ENCODE results near the gene EID1. TPM values are rescaled to one million over a fixed set of nuclear protein-coding genes. Genes with fewer than 3 reads are reported as not detected.

Gene EID1
- total and polyA plus RNA-seq, 2 donors (not counting 3 experiments of a cell fraction or from before 2014, with no cell fraction given): 146 to 155 TPM

GRCh38 chr15:48868023-48868422 lies 9.9 kb upstream of the EID1 start:
- no peak overlapping the region for H3K27ac ChIP-seq (ENCODE audit: insufficient read depth, low read depth, low read length)
- dilution Hi-C loops (cut with MboI; ENCODE audit: extremely low pct_ligation_motif_present, low sequenced_read_pairs): no loop called here
- no TSS peak for BruUV-seq (replicated peaks)

More at GRCh38 chr15:48868023-48868422, 9.9 kb upstream of the EID1 start:
- H3K9me1 ChIP-seq (replicated peaks; ENCODE audit: control insufficient read depth, extremely low read depth, insufficient read depth, low read length): no peaks in the 10 kb centered on the region
- H3K4me2 ChIP-seq (ENCODE audit: insufficient read depth, low read length): peak overlapping the region; percentile 37
- intact Hi-C loops (cut with micrococcal nuclease): loop anchor here (2.0 kb wide), 1 partner anchor 95 kb away; the partner anchor contains the start of gene SHC4
- TF ChIP-seq EZH2 (IDR thresholded peaks at IDR 0.05; ENCODE audit: borderline replicate concordance, low read depth, low read length, severe bottlenecking) (no peak), MAX (IDR thresholded peaks at IDR 0.05; ENCODE audit: insufficient read depth, insufficient read length) (no peak), GATA2 (IDR thresholded peaks at IDR 0.05; ENCODE audit: insufficient read depth, insufficient read length, low read depth, low read length) (no peak), MYC (IDR thresholded peaks at IDR 0.05; ENCODE audit: low read depth, low read length) (no peak), POLR2AphosphoS5 (IDR thresholded peaks at IDR 0.05; ENCODE audit: insufficient read depth, low read depth, low read length) (no peak), JUN (IDR thresholded peaks at IDR 0.05; ENCODE audit: borderline replicate concordance, insufficient read depth, insufficient read length, low read depth) (no peak)
- TF ChIP-seq, protein P1, sequence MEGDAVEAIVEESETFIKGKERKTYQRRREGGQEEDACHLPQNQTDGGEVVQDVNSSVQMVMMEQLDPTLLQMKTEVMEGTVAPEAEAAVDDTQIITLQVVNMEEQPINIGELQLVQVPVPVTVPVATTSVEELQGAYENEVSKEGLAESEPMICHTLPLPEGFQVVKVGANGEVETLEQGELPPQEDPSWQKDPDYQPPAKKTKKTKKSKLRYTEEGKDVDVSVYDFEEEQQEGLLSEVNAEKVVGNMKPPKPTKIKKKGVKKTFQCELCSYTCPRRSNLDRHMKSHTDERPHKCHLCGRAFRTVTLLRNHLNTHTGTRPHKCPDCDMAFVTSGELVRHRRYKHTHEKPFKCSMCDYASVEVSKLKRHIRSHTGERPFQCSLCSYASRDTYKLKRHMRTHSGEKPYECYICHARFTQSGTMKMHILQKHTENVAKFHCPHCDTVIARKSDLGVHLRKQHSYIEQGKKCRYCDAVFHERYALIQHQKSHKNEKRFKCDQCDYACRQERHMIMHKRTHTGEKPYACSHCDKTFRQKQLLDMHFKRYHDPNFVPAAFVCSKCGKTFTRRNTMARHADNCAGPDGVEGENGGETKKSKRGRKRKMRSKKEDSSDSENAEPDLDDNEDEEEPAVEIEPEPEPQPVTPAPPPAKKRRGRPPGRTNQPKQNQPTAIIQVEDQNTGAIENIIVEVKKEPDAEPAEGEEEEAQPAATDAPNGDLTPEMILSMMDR (IDR thresholded peaks at IDR 0.05; ENCODE audit: extremely low read depth in 1 of 2, insufficient read depth in 1 of 2, low read depth in 1 of 2, low read length in 2 of 2): no peak
- H3K27me3 ChIP-seq (ENCODE audit: control insufficient read depth in 2 of 2, insufficient read depth in 2 of 2, low read length in 2 of 2): peaks cover 4 to 11% of the 10 kb centered on the region in 2 experiments
- DNase-seq (ENCODE audit: low read depth, low spot score) (no peak), FAIRE-seq (no peak)
- no peak overlapping the region for H2AFZ ChIP-seq (ENCODE audit: low read depth, low read length)
- POLR2A ChIA-PET: no interaction called here
- peaks cover 12% of the 10 kb centered on the region for H3K4me1 ChIP-seq (ENCODE audit: control insufficient read depth, extremely low read depth, insufficient read depth, low read length)
- H3K9me3 ChIP-seq (replicated peaks; ENCODE audit: control insufficient read depth, insufficient read depth, low read length): no peaks in the 10 kb centered on the region
- no peak overlapping the region for H3K4me3 ChIP-seq (replicated peaks in 1 of 3; ENCODE audit: insufficient read depth in 1 of 3, low read depth in 1 of 3, low read length in 3 of 3)
- CTCF ChIA-PET: interaction anchor here (0.8 to 2.5 kb wide), 6 partner anchors 10 to 1277 kb away, joined by 3 to 7 read pairs (median 4); partner anchors contain the start of gene EID1
- no peaks in the 10 kb centered on the region for H3K36me3 ChIP-seq (ENCODE audit: control insufficient read depth in 2 of 2, extremely low read depth in 1 of 2, insufficient read depth in 2 of 2, low read length in 2 of 2)
- H3K79me2 ChIP-seq (ENCODE audit: control insufficient read depth, insufficient read depth, low read length): no peaks in the 10 kb centered on the region
- no peak overlapping the region for H3K9ac ChIP-seq (replicated peaks; ENCODE audit: extremely low read depth, insufficient read depth, low read length)
- no peaks in the 10 kb centered on the region for H4K20me1 ChIP-seq (replicated peaks; ENCODE audit: control insufficient read depth, extremely low read depth, insufficient read depth, low read length)
